Neural progenitor cell (in vitro differentiated cells): Measurements from ENCODE around the gene MANSC4.

Source experiments
- EZH2 ChIP-seq: fragments of 200-600 bp; sonication (generic); IDR thresholded peaks from 2 replicates; pipeline ENCODE4 v1.6.1; 2017; ENCODE audit warnings: antibody characterized with exemption, mild to moderate bottlenecking, moderate library complexity
- TF ChIP-seq, protein P1 (sequence below): fragments of 200-600 bp; sonication (generic); IDR thresholded peaks from 2 replicates; pipeline ENCODE4 v1.5.1; 2017; ENCODE audit warnings: antibody characterized with exemption, mild to moderate bottlenecking

DNA sequence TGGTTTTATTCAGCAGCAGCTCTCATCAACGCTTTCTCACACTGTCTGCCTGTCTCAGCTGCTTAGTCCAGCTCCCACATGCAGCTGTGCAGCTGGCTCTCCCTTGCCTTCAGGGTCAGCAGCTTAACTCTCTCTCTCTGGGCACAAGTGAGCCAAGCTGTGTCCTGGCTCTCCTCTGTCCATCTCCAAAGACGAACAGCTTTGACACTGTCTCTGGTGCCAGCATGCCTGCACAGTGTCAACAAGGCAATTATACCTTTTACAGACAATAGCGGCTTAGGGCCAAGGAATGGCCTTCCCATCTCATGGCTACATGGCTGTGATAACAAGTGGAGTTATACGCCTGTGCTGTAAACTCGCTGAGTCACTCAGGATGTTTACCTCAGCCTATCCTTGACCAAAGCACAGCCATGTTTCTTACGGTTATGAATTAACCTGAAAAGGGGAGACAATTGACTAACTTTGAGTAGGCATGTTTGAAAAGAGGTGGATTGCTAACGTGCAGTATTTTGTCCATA is 38.4 kb upstream of the MANSC4 start:
- TF ChIP-seq, protein P1, sequence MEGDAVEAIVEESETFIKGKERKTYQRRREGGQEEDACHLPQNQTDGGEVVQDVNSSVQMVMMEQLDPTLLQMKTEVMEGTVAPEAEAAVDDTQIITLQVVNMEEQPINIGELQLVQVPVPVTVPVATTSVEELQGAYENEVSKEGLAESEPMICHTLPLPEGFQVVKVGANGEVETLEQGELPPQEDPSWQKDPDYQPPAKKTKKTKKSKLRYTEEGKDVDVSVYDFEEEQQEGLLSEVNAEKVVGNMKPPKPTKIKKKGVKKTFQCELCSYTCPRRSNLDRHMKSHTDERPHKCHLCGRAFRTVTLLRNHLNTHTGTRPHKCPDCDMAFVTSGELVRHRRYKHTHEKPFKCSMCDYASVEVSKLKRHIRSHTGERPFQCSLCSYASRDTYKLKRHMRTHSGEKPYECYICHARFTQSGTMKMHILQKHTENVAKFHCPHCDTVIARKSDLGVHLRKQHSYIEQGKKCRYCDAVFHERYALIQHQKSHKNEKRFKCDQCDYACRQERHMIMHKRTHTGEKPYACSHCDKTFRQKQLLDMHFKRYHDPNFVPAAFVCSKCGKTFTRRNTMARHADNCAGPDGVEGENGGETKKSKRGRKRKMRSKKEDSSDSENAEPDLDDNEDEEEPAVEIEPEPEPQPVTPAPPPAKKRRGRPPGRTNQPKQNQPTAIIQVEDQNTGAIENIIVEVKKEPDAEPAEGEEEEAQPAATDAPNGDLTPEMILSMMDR, result no peak
- no peak for TF ChIP-seq EZH2
